H9 (cell line): Measurements from ENCODE around the gene WSCD1. TPM values are rescaled to one million over a fixed set of nuclear protein-coding genes. Genes with fewer than 3 reads are reported as not detected.

ENCODE experiments used
- DNase-seq: peaks from one replicate; pipeline ENCODE4 v3.0.0-alpha.2; 2017
- H2AFZ ChIP-seq: one replicate; pipeline ENCODE4 v1.6.1; 2013; ENCODE audit warnings: mild to moderate bottlenecking, low read length, control low read depth, moderate library complexity
- H2AK5ac ChIP-seq: 2 replicates; pipeline ENCODE4 v1.6.1; 2013; ENCODE audit warnings: low read length, control low read depth, mixed read lengths; ENCODE audit not compliant: insufficient read length
- H2BK120ac ChIP-seq: one replicate; pipeline ENCODE4 v1.6.1; 2013; ENCODE audit warnings: low read depth, mild to moderate bottlenecking, low read length, control low read depth, inconsistent platforms; ENCODE audit not compliant: poor library complexity, severe bottlenecking
- H2BK12ac ChIP-seq: 2 replicates; pipeline ENCODE4 v1.6.1; 2013; ENCODE audit warnings: low read length, control low read depth, mixed read lengths, low read depth; ENCODE audit not compliant: insufficient read length
- H2BK15ac ChIP-seq: 2 replicates; pipeline ENCODE4 v1.6.1; 2013; ENCODE audit warnings: low read depth, low read length, control low read depth
- H2BK20ac ChIP-seq: one replicate; pipeline ENCODE4 v1.6.1; 2013; ENCODE audit warnings: low read depth, mild to moderate bottlenecking, low read length, control low read depth, inconsistent platforms; ENCODE audit not compliant: poor library complexity, severe bottlenecking
- H2BK5ac ChIP-seq: 2 replicates; pipeline ENCODE4 v1.6.1; 2013; ENCODE audit warnings: low read length, control low read depth, mixed read lengths; ENCODE audit not compliant: insufficient read length
- H3K14ac ChIP-seq: 2 replicates; pipeline ENCODE4 v1.6.1; 2013; ENCODE audit warnings: low read length, control low read depth; ENCODE audit not compliant: insufficient read depth
- H3K18ac ChIP-seq: 2 replicates; pipeline ENCODE4 v1.6.1; 2013; ENCODE audit warnings: low read depth, mild to moderate bottlenecking, mixed read lengths, low read length, control low read depth; ENCODE audit not compliant: insufficient read length
- H3K23ac ChIP-seq: 2 replicates; pipeline ENCODE4 v1.6.1; 2013; ENCODE audit warnings: low read length, control low read depth, mixed read lengths, low read depth; ENCODE audit not compliant: insufficient read length
- H3K23me2 ChIP-seq: 2 replicates; pipeline ENCODE4 v1.6.1; 2013; ENCODE audit warnings: low read depth, mild to moderate bottlenecking, mixed read lengths, low read length, control low read depth; ENCODE audit not compliant: insufficient read length, poor library complexity, severe bottlenecking
- H3K27ac ChIP-seq: 2 replicates; pipeline ENCODE4 v1.5.1; 2013; ENCODE audit warnings: low read length, control low read depth, mixed read lengths, low read depth; ENCODE audit not compliant: insufficient read length
- H3K27me3 ChIP-seq: 2 replicates; pipeline ENCODE4 v1.6.1; 2013; ENCODE audit warnings: low read length, control low read depth, inconsistent platforms; ENCODE audit not compliant: insufficient read depth
- H3K4ac ChIP-seq: 2 replicates; pipeline ENCODE4 v1.6.1; 2013; ENCODE audit warnings: low read depth, mild to moderate bottlenecking, control low read depth, inconsistent platforms, low read length, moderate library complexity
- H3K4me1 ChIP-seq: 2 replicates; pipeline ENCODE4 v1.6.1; 2013; ENCODE audit warnings: low read length, control low read depth, inconsistent platforms; ENCODE audit not compliant: insufficient read depth
- H3K4me2 ChIP-seq: 2 replicates; pipeline ENCODE4 v1.6.1; 2013; ENCODE audit warnings: low read length, control low read depth, mixed read lengths; ENCODE audit not compliant: insufficient read length, insufficient read depth
- H3K56ac ChIP-seq: 2 replicates; pipeline ENCODE4 v1.6.1; 2013; ENCODE audit warnings: low read depth, mild to moderate bottlenecking, mixed read lengths, low read length, control low read depth; ENCODE audit not compliant: insufficient read length
- H3K79me1 ChIP-seq: 2 replicates; pipeline ENCODE4 v1.6.1; 2013; ENCODE audit warnings: low read depth, mild to moderate bottlenecking, moderate library complexity, low read length, control low read depth, inconsistent platforms; ENCODE audit not compliant: insufficient read depth, poor library complexity, severe bottlenecking
- H3K79me2 ChIP-seq: 2 replicates; pipeline ENCODE4 v1.6.1; 2013; ENCODE audit warnings: low read length, control low read depth, inconsistent platforms; ENCODE audit not compliant: insufficient read depth
- H3K9ac ChIP-seq: 2 replicates; pipeline ENCODE4 v1.6.1; 2013; ENCODE audit warnings: low read length, control low read depth, mixed read lengths; ENCODE audit not compliant: insufficient read length; ENCODE audit errors: extremely low read depth
- H3K9me3 ChIP-seq: one replicate; pipeline ENCODE4 v1.6.1; 2013; ENCODE audit warnings: low read depth, low read length, inconsistent platforms; ENCODE audit not compliant: control insufficient read depth
- H3T11ph ChIP-seq: one replicate; pipeline ENCODE4 v1.6.1; 2013; ENCODE audit warnings: mild to moderate bottlenecking, low read length, control low read depth, inconsistent platforms
- H4K20me1 ChIP-seq: one replicate; pipeline ENCODE4 v1.6.1; 2013; ENCODE audit not compliant: control insufficient read depth, insufficient read length, insufficient read depth
- H4K5ac ChIP-seq: 2 replicates; pipeline ENCODE4 v1.6.1; 2013; ENCODE audit warnings: low read depth, mild to moderate bottlenecking, mixed read lengths, low read length, control low read depth; ENCODE audit not compliant: insufficient read length
- H4K8ac ChIP-seq: replicated peaks from 2 replicates; pipeline ENCODE4 v1.6.1; 2013; ENCODE audit warnings: low read length, control low read depth, mixed read lengths, low read depth; ENCODE audit not compliant: insufficient read length
- H4K91ac ChIP-seq: 2 replicates; pipeline ENCODE4 v1.6.1; 2013; ENCODE audit warnings: low read depth, mild to moderate bottlenecking, moderate library complexity, mixed read lengths, low read length, control low read depth; ENCODE audit not compliant: insufficient read length
- H3K27ac Mint-ChIP-seq, 3 experiments: 2 replicates in 2 of 3; 3 replicates in 1 of 3; pipeline ENCODE4 v1.8.0; 2020 to 2021; ENCODE audit warnings: mixed read lengths in 3 of 3, mild to moderate bottlenecking in 1 of 3, moderate library complexity in 1 of 3
- H3K27me3 Mint-ChIP-seq: 2 replicates; pipeline ENCODE4 v1.8.0; 2021; ENCODE audit warnings: low read depth, mild to moderate bottlenecking, moderate library complexity, mixed read lengths
- H3K36me3 Mint-ChIP-seq, 3 experiments: 2 replicates in 2 of 3; 3 replicates in 1 of 3; pipeline ENCODE4 v1.8.0; 2020 to 2021; ENCODE audit warnings: low read depth in 3 of 3, mixed read lengths in 3 of 3; ENCODE audit not compliant: insufficient read depth in 1 of 3
- H3K4me1 Mint-ChIP-seq, 2 experiments: 2 replicates each; pipeline ENCODE4 v1.8.0; 2020; ENCODE audit warnings: mixed read lengths in 2 of 2
- H3K4me3 Mint-ChIP-seq, 2 experiments: 2 replicates in 1 of 2; 3 replicates in 1 of 2; pipeline ENCODE4 v1.8.0; 2020 to 2021; ENCODE audit warnings: mild to moderate bottlenecking in 2 of 2, mixed read lengths in 2 of 2, moderate library complexity in 1 of 2
- H3K9me3 Mint-ChIP-seq, 2 experiments: 2 replicates in 1 of 2; 3 replicates in 1 of 2; pipeline ENCODE4 v1.8.0; 2020; ENCODE audit warnings: mild to moderate bottlenecking in 2 of 2, mixed read lengths in 2 of 2, moderate library complexity in 1 of 2
- WGBS: extraction: QIAGEN DNeasy Blood & Tissue Kit; methylation state at CpG from one replicate; pipeline ENCODE4 v1.1.7; 2013; ENCODE audit warnings: missing lambda C conversion rate, low lambda C conversion rate, mixed read lengths; ENCODE audit not compliant: insufficient read length; ENCODE audit errors: extremely low coverage; 5-methylcytosine and 5-hydroxymethylcytosine counted together
- total RNA-seq: library from RNA; stranded (reverse); gene quantifications from 2 replicates; pipeline ENCODE4 v1.2.1, GENCODE V29; 2021
- TF ChIP-seq, protein P1 (sequence below): fragments of 200-600 bp; sonication (generic); conservative IDR thresholded peaks from 3 replicates; pipeline ENCODE4 v1.8.0; 2021; ENCODE audit warnings: antibody characterized with exemption, mild to moderate bottlenecking

The WSCD1 gene
- total RNA-seq, 1 experiment from 2014 or later, result 33.6 TPM

DNA sequence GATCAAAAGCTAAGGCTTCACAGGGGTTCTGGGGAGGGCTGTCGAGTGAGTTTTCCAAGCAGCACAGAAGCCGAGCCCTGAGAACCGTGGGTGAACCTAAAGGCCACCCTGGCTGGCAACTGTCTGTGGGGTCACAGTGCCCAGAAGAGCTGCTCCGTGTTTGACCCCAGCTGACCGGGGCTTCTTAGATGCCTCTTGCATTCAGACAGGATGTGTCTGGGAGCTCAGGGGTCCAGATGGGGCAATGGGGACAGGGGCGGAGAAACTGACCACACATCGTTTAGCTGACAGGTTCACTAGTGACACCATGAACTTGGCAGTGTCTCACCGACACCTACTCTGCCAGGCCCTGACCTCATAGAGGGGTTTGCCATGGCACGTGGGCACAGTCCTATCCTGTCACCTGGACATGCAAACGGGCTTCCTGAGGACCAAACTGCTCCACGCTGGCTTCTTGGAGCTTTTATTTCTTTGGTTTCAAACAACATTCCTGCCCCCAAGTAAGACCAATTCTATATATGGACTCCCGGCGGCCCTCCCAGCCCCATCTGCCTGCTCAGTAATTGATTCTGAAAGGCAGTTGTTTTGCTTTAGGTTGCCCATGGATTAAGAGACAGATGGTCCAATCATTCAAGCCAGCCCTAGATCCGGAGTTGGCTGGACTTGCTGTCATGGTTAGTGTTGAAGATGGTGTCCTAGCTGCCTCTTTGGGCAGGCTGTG, 22.2 kb downstream of the WSCD1 start:
- no peaks in the 10 kb centered on the region for H3K27me3 ChIP-seq
- H3K27ac ChIP-seq, result no peak overlapping the region
- H2BK20ac ChIP-seq, result no peak overlapping the region
- H3K23ac ChIP-seq, result no peak overlapping the region
- H4K20me1 ChIP-seq, result no peaks in the 10 kb centered on the region
- H3K79me1 ChIP-seq, result no peaks in the 10 kb centered on the region
- no peak overlapping the region for H3K4ac ChIP-seq
- TF ChIP-seq, protein P1, sequence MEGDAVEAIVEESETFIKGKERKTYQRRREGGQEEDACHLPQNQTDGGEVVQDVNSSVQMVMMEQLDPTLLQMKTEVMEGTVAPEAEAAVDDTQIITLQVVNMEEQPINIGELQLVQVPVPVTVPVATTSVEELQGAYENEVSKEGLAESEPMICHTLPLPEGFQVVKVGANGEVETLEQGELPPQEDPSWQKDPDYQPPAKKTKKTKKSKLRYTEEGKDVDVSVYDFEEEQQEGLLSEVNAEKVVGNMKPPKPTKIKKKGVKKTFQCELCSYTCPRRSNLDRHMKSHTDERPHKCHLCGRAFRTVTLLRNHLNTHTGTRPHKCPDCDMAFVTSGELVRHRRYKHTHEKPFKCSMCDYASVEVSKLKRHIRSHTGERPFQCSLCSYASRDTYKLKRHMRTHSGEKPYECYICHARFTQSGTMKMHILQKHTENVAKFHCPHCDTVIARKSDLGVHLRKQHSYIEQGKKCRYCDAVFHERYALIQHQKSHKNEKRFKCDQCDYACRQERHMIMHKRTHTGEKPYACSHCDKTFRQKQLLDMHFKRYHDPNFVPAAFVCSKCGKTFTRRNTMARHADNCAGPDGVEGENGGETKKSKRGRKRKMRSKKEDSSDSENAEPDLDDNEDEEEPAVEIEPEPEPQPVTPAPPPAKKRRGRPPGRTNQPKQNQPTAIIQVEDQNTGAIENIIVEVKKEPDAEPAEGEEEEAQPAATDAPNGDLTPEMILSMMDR, result no peak
- H3K23me2 ChIP-seq, result no peaks in the 10 kb centered on the region
- no peak overlapping the region for H2BK5ac ChIP-seq
- no peak overlapping the region for H4K91ac ChIP-seq
- H2BK12ac ChIP-seq, result no peak overlapping the region
- no peak overlapping the region for H2BK15ac ChIP-seq
- H3K56ac ChIP-seq, result no peak overlapping the region
- H4K5ac ChIP-seq, result no peak overlapping the region
- no peak overlapping the region for H2AFZ ChIP-seq
- Mint-ChIP-seq H3K9me3 (no peaks in the 10 kb centered on the region), H3K27ac (peak overlapping the region in 1 of 3 experiments; percentile 44; a peak in 1 of 7 replicates), H3K4me3 (no peak overlapping the region), H3K27me3 (no peaks in the 10 kb centered on the region), H3K36me3 (peaks cover 40 to 70% (median 67%) of the 10 kb centered on the region in 3 experiments; a peak in 6 of 7 replicates), H3K4me1 (peaks cover 1 to 3% of the 10 kb centered on the region in 2 experiments; a peak in 3 of 4 replicates)
- no peaks in the 10 kb centered on the region for H3K4me1 ChIP-seq
- no peak for DNase-seq
- H3K9ac ChIP-seq, result no peak overlapping the region
- no peaks in the 10 kb centered on the region for H3K79me2 ChIP-seq
- H4K8ac ChIP-seq, result no peak overlapping the region
- H3K9me3 ChIP-seq, result no peaks in the 10 kb centered on the region
- no peak overlapping the region for H3T11ph ChIP-seq
- H3K4me2 ChIP-seq, result no peak overlapping the region
- no peak overlapping the region for H3K18ac ChIP-seq
- H2AK5ac ChIP-seq, result no peak overlapping the region
- WGBS, result no CpG with 5 or more reads among the region's 14 CpGs
- no peak overlapping the region for H2BK120ac ChIP-seq
- no peak overlapping the region for H3K14ac ChIP-seq
